SK-N-SH (cell line): Measurements from ENCODE around the gene ACSS1. TPM values are rescaled to one million over a fixed set of nuclear protein-coding genes. Genes with fewer than 3 reads are reported as not detected.

Experiments used
- CTCF ChIA-PET: fragments of 300-600, 350-600 bp; formaldehyde crosslinking; extraction: SDS; loops from one replicate; lab custom pipeline; 2021; lab: Yijun Ruan, JAX
- POLR2A ChIA-PET: fragments of 350-600 bp; sonication (Branson Sonifier 250); formaldehyde crosslinking; extraction: SDS; loops from one replicate; lab custom pipeline; 2020; ENCODE audit warnings: antibody characterized with exemption, inconsistent platforms; lab: Yijun Ruan, JAX
- DNase-seq: peaks from one replicate; pipeline ENCODE4 v3.0.0; 2012
- H2AFZ ChIP-seq: fragments of 200-600 bp; sonication (generic); 2 replicates; pipeline ENCODE4 v1.8.1; 2016; ENCODE audit warnings: antibody characterized with exemption, mild to moderate bottlenecking, low read depth
- H3F3A ChIP-seq: fragments of 200-600 bp; sonication (generic); replicated peaks from 2 replicates; pipeline ENCODE3; 2016; ENCODE audit warnings: antibody characterized with exemption, mild to moderate bottlenecking; ENCODE audit not compliant: insufficient read depth
- H3K27ac ChIP-seq, 2 experiments: fragments of 200-500 bp in 1 of 2; fragments of 200-600 bp in 1 of 2; sonication (Bioruptor generic) in 1 of 2; sonication (generic), shearing (Covaris generic) in 1 of 2; 2 replicates each; pipeline versions ENCODE4 v1.5.1 to v1.6.1; 2014 to 2016; ENCODE audit warnings: low read depth in 2 of 2, inconsistent platforms in 1 of 2, low read length in 1 of 2, mild to moderate bottlenecking in 1 of 2, mixed read lengths in 1 of 2
- H3K27me3 ChIP-seq: fragments of 200-600 bp; sonication (generic), shearing (Covaris generic); 2 replicates; pipeline ENCODE4 v1.6.1; 2016; ENCODE audit warnings: mixed run types; ENCODE audit not compliant: insufficient read depth
- H3K36me3 ChIP-seq, 2 experiments: fragments of 200-500 bp in 1 of 2; fragments of 200-600 bp in 1 of 2; sonication (Bioruptor generic) in 1 of 2; sonication (generic) in 1 of 2; replicated peaks in 1 of 2; 2 replicates each; pipeline versions ENCODE3 to v1.5.1; 2014 to 2016; ENCODE audit warnings: low read length in 1 of 2, mild to moderate bottlenecking in 1 of 2; ENCODE audit not compliant: insufficient read depth in 2 of 2, control insufficient read depth in 1 of 2
- H3K4me1 ChIP-seq, 2 experiments: fragments of 200-500 bp in 1 of 2; fragments of 200-600 bp in 1 of 2; sonication (Bioruptor generic) in 1 of 2; sonication (generic), shearing (Covaris generic) in 1 of 2; 2 replicates each; pipeline versions ENCODE4 v1.5.1 to v1.6.1; 2014 to 2016; ENCODE audit warnings: low read depth in 1 of 2, low read length in 1 of 2, mixed run types in 1 of 2; ENCODE audit not compliant: insufficient read depth in 2 of 2, control insufficient read depth in 1 of 2
- H3K4me2 ChIP-seq: fragments of 200-600 bp; sonication (generic), shearing (Covaris generic); 2 replicates; pipeline ENCODE4 v1.6.1; 2017; ENCODE audit warnings: mixed run types
- H3K4me3 ChIP-seq, 2 experiments: fragments of 200-500 bp in 1 of 2; fragments of 200-600 bp in 1 of 2; sonication (Bioruptor generic) in 1 of 2; sonication (generic), shearing (Covaris generic) in 1 of 2; 2 replicates each; pipeline versions ENCODE4 v1.5.1 to v1.8.1; 2014 to 2016; ENCODE audit warnings: low read depth in 2 of 2, inconsistent platforms in 1 of 2, low read length in 1 of 2, mild to moderate bottlenecking in 1 of 2, mixed read lengths in 1 of 2, moderate library complexity in 1 of 2
- H3K79me2 ChIP-seq: fragments of 200-600 bp; sonication (generic); 2 replicates; pipeline ENCODE4 v1.8.1; 2017; ENCODE audit warnings: mild to moderate bottlenecking; ENCODE audit not compliant: insufficient read depth
- H3K9ac ChIP-seq: fragments of 200-600 bp; sonication (generic); 2 replicates; pipeline ENCODE4 v1.6.1; 2017; ENCODE audit warnings: mixed run types
- H3K9me2 ChIP-seq: fragments of 200-600 bp; sonication (generic); 2 replicates; pipeline ENCODE4 v1.6.1; 2017; ENCODE audit warnings: mixed run types
- H3K9me3 ChIP-seq: fragments of 200-600 bp; sonication (generic); 2 replicates; pipeline ENCODE4 v1.6.1; 2017; ENCODE audit warnings: mixed run types, mild to moderate bottlenecking, moderate library complexity
- H4K20me1 ChIP-seq: fragments of 200-600 bp; sonication (generic); 2 replicates; pipeline ENCODE4 v1.6.1; 2017; ENCODE audit warnings: mild to moderate bottlenecking, mixed run types; ENCODE audit not compliant: insufficient read depth
- ELF1 ChIP-seq: IDR thresholded peaks from 2 replicates; pipeline ENCODE4 v1.4.0; 2012
- EP300 ChIP-seq, 2 experiments: IDR thresholded peaks; 2 replicates each; pipeline versions ENCODE4 v1.4.0 to v1.6.1; 2012; ENCODE audit warnings: borderline replicate concordance in 1 of 2, low read depth in 1 of 2, low read length in 1 of 2
- EZH2phosphoT487 ChIP-seq: fragments of 200-600 bp; sonication (generic); IDR thresholded peaks from 2 replicates; pipeline ENCODE4 v1.6.1; 2017; ENCODE audit warnings: low read depth, mixed run types, mild to moderate bottlenecking, antibody characterized with exemption, moderate library complexity, borderline replicate concordance
- FOSL2 ChIP-seq: IDR thresholded peaks from 2 replicates; pipeline ENCODE4 v1.4.0; 2012; ENCODE audit warnings: low read depth, mild to moderate bottlenecking, moderate library complexity, borderline replicate concordance
- FOXM1 ChIP-seq: IDR thresholded peaks from 2 replicates; pipeline ENCODE4 v1.4.0; 2012; ENCODE audit warnings: low read depth, mild to moderate bottlenecking
- GABPA ChIP-seq: IDR thresholded peaks from 2 replicates; pipeline ENCODE4 v1.4.0; 2012; ENCODE audit warnings: low read depth, mild to moderate bottlenecking
- IRF3 ChIP-seq: fragments of 150-350 bp; IDR thresholded peaks from 2 replicates; pipeline ENCODE4 v1.6.1; 2016; ENCODE audit warnings: mild to moderate bottlenecking, low read depth, low read length
- MAX ChIP-seq: IDR thresholded peaks from 2 replicates; pipeline ENCODE4 v1.4.0; 2012; ENCODE audit warnings: low read depth
- NFIC ChIP-seq: IDR thresholded peaks from 2 replicates; pipeline ENCODE4 v1.4.0; 2012; ENCODE audit warnings: borderline replicate concordance
- POLR2AphosphoS5 ChIP-seq: IDR thresholded peaks from 2 replicates; pipeline ENCODE4 v1.6.1; 2012; ENCODE audit warnings: low read depth, low read length
- RAD21 ChIP-seq: IDR thresholded peaks from 2 replicates; pipeline ENCODE4 v1.6.1; 2012; ENCODE audit warnings: mild to moderate bottlenecking, low read length
- RCOR1 ChIP-seq: fragments of 150-350 bp; IDR thresholded peaks from 2 replicates; pipeline ENCODE4 v1.6.1; 2017; ENCODE audit warnings: antibody characterized with exemption, low read length
- REST ChIP-seq: IDR thresholded peaks from 2 replicates; pipeline ENCODE4 v1.6.1; 2012; ENCODE audit warnings: mild to moderate bottlenecking, low read depth, low read length, moderate library complexity
- RFX5 ChIP-seq: IDR thresholded peaks from 2 replicates; pipeline ENCODE4 v1.6.1; 2012; ENCODE audit warnings: mild to moderate bottlenecking, improper control_type of control experiment, low read length
- TCF12 ChIP-seq: IDR thresholded peaks from 2 replicates; pipeline ENCODE4 v1.4.0; 2012
- TEAD4 ChIP-seq: IDR thresholded peaks from 2 replicates; pipeline ENCODE4 v1.4.0; 2012; ENCODE audit warnings: mild to moderate bottlenecking, borderline replicate concordance; ENCODE audit not compliant: insufficient read depth
- USF1 ChIP-seq: IDR thresholded peaks from 2 replicates; pipeline ENCODE4 v1.4.0; 2012; ENCODE audit warnings: low read depth, borderline replicate concordance
- USF2 ChIP-seq: fragments of 150-350 bp; IDR thresholded peaks from 2 replicates; pipeline ENCODE4 v1.6.1; 2017; ENCODE audit warnings: antibody characterized with exemption, low read length, low read depth, borderline replicate concordance
- YY1 ChIP-seq: IDR thresholded peaks from 2 replicates; pipeline ENCODE4 v1.4.0; 2012; ENCODE audit warnings: low read depth, mild to moderate bottlenecking
- WGBS: methylation state at CpG from one replicate; pipeline ENCODE4 v1.1.6; 2017; ENCODE audit warnings: low lambda C conversion rate; 5-methylcytosine and 5-hydroxymethylcytosine counted together
- polyA plus RNA-seq, 3 experiments: library from polyadenylated mRNA; depleted of rRNA; stranded (reverse); fragments of >200 nt; gene quantifications; 2 replicates each; pipeline ENCODE4 v1.2.3, GENCODE V29; 2012

The ACSS1 gene
- polyA plus RNA-seq, 1 of the 3 experiments (the other 2 are of a cell fraction) = 2.0 TPM

GRCh38 chr20:25097498-25097897, 39.6 kb upstream of the ACSS1 start:
- Histone ChIP-seq H3K4me2 (no peak overlapping the region), H4K20me1 (no peaks in the 10 kb centered on the region), H3K36me3 (no peaks in the 10 kb centered on the region), H3K9ac (no peak overlapping the region), H3F3A (no peaks in the 10 kb centered on the region), H3K9me2 (no peaks in the 10 kb centered on the region), H3K79me2 (no peaks in the 10 kb centered on the region)
- WGBS = 13% methylated on average over 2 of the region's 2 CpGs
- CTCF ChIA-PET = no interaction called here
- DNase-seq = no peak
- no peak for TF ChIP-seq NFIC
- TF ChIP-seq EP300 (IDR thresholded peaks at IDR 0.05; ENCODE audit: borderline replicate concordance in 1 of 2, low read depth in 1 of 2, low read length in 1 of 2) = no peak
- no peak for TF ChIP-seq YY1
- no peak for TF ChIP-seq FOSL2
- no peak for TF ChIP-seq EZH2phosphoT487
- no peak for TF ChIP-seq ELF1
- no peak for TF ChIP-seq MAX
- TF ChIP-seq RAD21 = no peak
- TF ChIP-seq USF2 = no peak
- no peak for TF ChIP-seq REST
- TF ChIP-seq TEAD4 = no peak
- no peak for TF ChIP-seq FOXM1
- no peak for TF ChIP-seq IRF3
- TF ChIP-seq POLR2AphosphoS5 = no peak
- TF ChIP-seq GABPA = no peak
- TF ChIP-seq USF1 = no peak
- no peak for TF ChIP-seq RFX5
- no peak for TF ChIP-seq RCOR1
- no peak for TF ChIP-seq TCF12
- TF ChIP-seq, all 33 proteins: peak for 0
- no peak overlapping the region for H2AFZ ChIP-seq
- H3K27ac ChIP-seq = no peak overlapping the region
- H3K4me1 ChIP-seq = no peaks in the 10 kb centered on the region
- POLR2A ChIA-PET = no interaction called here
- peaks cover 27% of the 10 kb centered on the region; the same call in 1 of the 2 replicates for H3K27me3 ChIP-seq
- H3K4me3 ChIP-seq = no peak overlapping the region
- no peaks in the 10 kb centered on the region for H3K9me3 ChIP-seq
